H9 (cell line): ENCODE measurements around the gene SASH3. TPM values are rescaled to one million over a fixed set of nuclear protein-coding genes. Genes with fewer than 3 reads are reported as not detected.

Experiments
- DNase-seq: peaks from one replicate; pipeline ENCODE4 v3.0.0-alpha.2; 2017
- H2AFZ ChIP-seq: one replicate; pipeline ENCODE4 v1.6.1; 2013; ENCODE audit warnings: mild to moderate bottlenecking, low read length, control low read depth, moderate library complexity
- H2AK5ac ChIP-seq: 2 replicates; pipeline ENCODE4 v1.6.1; 2013; ENCODE audit warnings: low read length, control low read depth, mixed read lengths; ENCODE audit not compliant: insufficient read length
- H2BK120ac ChIP-seq: one replicate; pipeline ENCODE4 v1.6.1; 2013; ENCODE audit warnings: low read depth, mild to moderate bottlenecking, low read length, control low read depth, inconsistent platforms; ENCODE audit not compliant: poor library complexity, severe bottlenecking
- H2BK12ac ChIP-seq: 2 replicates; pipeline ENCODE4 v1.6.1; 2013; ENCODE audit warnings: low read length, control low read depth, mixed read lengths, low read depth; ENCODE audit not compliant: insufficient read length
- H2BK15ac ChIP-seq: 2 replicates; pipeline ENCODE4 v1.6.1; 2013; ENCODE audit warnings: low read depth, low read length, control low read depth
- H2BK20ac ChIP-seq: one replicate; pipeline ENCODE4 v1.6.1; 2013; ENCODE audit warnings: low read depth, mild to moderate bottlenecking, low read length, control low read depth, inconsistent platforms; ENCODE audit not compliant: poor library complexity, severe bottlenecking
- H2BK5ac ChIP-seq: 2 replicates; pipeline ENCODE4 v1.6.1; 2013; ENCODE audit warnings: low read length, control low read depth, mixed read lengths; ENCODE audit not compliant: insufficient read length
- H3K14ac ChIP-seq: 2 replicates; pipeline ENCODE4 v1.6.1; 2013; ENCODE audit warnings: low read length, control low read depth; ENCODE audit not compliant: insufficient read depth
- H3K18ac ChIP-seq: 2 replicates; pipeline ENCODE4 v1.6.1; 2013; ENCODE audit warnings: low read depth, mild to moderate bottlenecking, mixed read lengths, low read length, control low read depth; ENCODE audit not compliant: insufficient read length
- H3K23ac ChIP-seq: 2 replicates; pipeline ENCODE4 v1.6.1; 2013; ENCODE audit warnings: low read length, control low read depth, mixed read lengths, low read depth; ENCODE audit not compliant: insufficient read length
- H3K23me2 ChIP-seq: 2 replicates; pipeline ENCODE4 v1.6.1; 2013; ENCODE audit warnings: low read depth, mild to moderate bottlenecking, mixed read lengths, low read length, control low read depth; ENCODE audit not compliant: insufficient read length, poor library complexity, severe bottlenecking
- H3K27ac ChIP-seq: 2 replicates; pipeline ENCODE4 v1.5.1; 2013; ENCODE audit warnings: low read length, control low read depth, mixed read lengths, low read depth; ENCODE audit not compliant: insufficient read length
- H3K27me3 ChIP-seq: 2 replicates; pipeline ENCODE4 v1.6.1; 2013; ENCODE audit warnings: low read length, control low read depth, inconsistent platforms; ENCODE audit not compliant: insufficient read depth
- H3K4ac ChIP-seq: 2 replicates; pipeline ENCODE4 v1.6.1; 2013; ENCODE audit warnings: low read depth, mild to moderate bottlenecking, control low read depth, inconsistent platforms, low read length, moderate library complexity
- H3K4me1 ChIP-seq: 2 replicates; pipeline ENCODE4 v1.6.1; 2013; ENCODE audit warnings: low read length, control low read depth, inconsistent platforms; ENCODE audit not compliant: insufficient read depth
- H3K4me2 ChIP-seq: 2 replicates; pipeline ENCODE4 v1.6.1; 2013; ENCODE audit warnings: low read length, control low read depth, mixed read lengths; ENCODE audit not compliant: insufficient read length, insufficient read depth
- H3K56ac ChIP-seq: 2 replicates; pipeline ENCODE4 v1.6.1; 2013; ENCODE audit warnings: low read depth, mild to moderate bottlenecking, mixed read lengths, low read length, control low read depth; ENCODE audit not compliant: insufficient read length
- H3K79me1 ChIP-seq: 2 replicates; pipeline ENCODE4 v1.6.1; 2013; ENCODE audit warnings: low read depth, mild to moderate bottlenecking, moderate library complexity, low read length, control low read depth, inconsistent platforms; ENCODE audit not compliant: insufficient read depth, poor library complexity, severe bottlenecking
- H3K79me2 ChIP-seq: 2 replicates; pipeline ENCODE4 v1.6.1; 2013; ENCODE audit warnings: low read length, control low read depth, inconsistent platforms; ENCODE audit not compliant: insufficient read depth
- H3K9ac ChIP-seq: 2 replicates; pipeline ENCODE4 v1.6.1; 2013; ENCODE audit warnings: low read length, control low read depth, mixed read lengths; ENCODE audit not compliant: insufficient read length; ENCODE audit errors: extremely low read depth
- H3K9me3 ChIP-seq: one replicate; pipeline ENCODE4 v1.6.1; 2013; ENCODE audit warnings: low read depth, low read length, inconsistent platforms; ENCODE audit not compliant: control insufficient read depth
- H3T11ph ChIP-seq: one replicate; pipeline ENCODE4 v1.6.1; 2013; ENCODE audit warnings: mild to moderate bottlenecking, low read length, control low read depth, inconsistent platforms
- H4K20me1 ChIP-seq: one replicate; pipeline ENCODE4 v1.6.1; 2013; ENCODE audit not compliant: control insufficient read depth, insufficient read length, insufficient read depth
- H4K5ac ChIP-seq: 2 replicates; pipeline ENCODE4 v1.6.1; 2013; ENCODE audit warnings: low read depth, mild to moderate bottlenecking, mixed read lengths, low read length, control low read depth; ENCODE audit not compliant: insufficient read length
- H4K8ac ChIP-seq: replicated peaks from 2 replicates; pipeline ENCODE4 v1.6.1; 2013; ENCODE audit warnings: low read length, control low read depth, mixed read lengths, low read depth; ENCODE audit not compliant: insufficient read length
- H4K91ac ChIP-seq: 2 replicates; pipeline ENCODE4 v1.6.1; 2013; ENCODE audit warnings: low read depth, mild to moderate bottlenecking, moderate library complexity, mixed read lengths, low read length, control low read depth; ENCODE audit not compliant: insufficient read length
- H3K27ac Mint-ChIP-seq, 3 experiments: 2 replicates in 2 of 3; 3 replicates in 1 of 3; pipeline ENCODE4 v1.8.0; 2020 to 2021; ENCODE audit warnings: mixed read lengths in 3 of 3, mild to moderate bottlenecking in 1 of 3, moderate library complexity in 1 of 3
- H3K27me3 Mint-ChIP-seq: 2 replicates; pipeline ENCODE4 v1.8.0; 2021; ENCODE audit warnings: low read depth, mild to moderate bottlenecking, moderate library complexity, mixed read lengths
- H3K36me3 Mint-ChIP-seq, 3 experiments: 2 replicates in 2 of 3; 3 replicates in 1 of 3; pipeline ENCODE4 v1.8.0; 2020 to 2021; ENCODE audit warnings: low read depth in 3 of 3, mixed read lengths in 3 of 3; ENCODE audit not compliant: insufficient read depth in 1 of 3
- H3K4me1 Mint-ChIP-seq, 2 experiments: 2 replicates each; pipeline ENCODE4 v1.8.0; 2020; ENCODE audit warnings: mixed read lengths in 2 of 2
- H3K4me3 Mint-ChIP-seq, 2 experiments: 2 replicates in 1 of 2; 3 replicates in 1 of 2; pipeline ENCODE4 v1.8.0; 2020 to 2021; ENCODE audit warnings: mild to moderate bottlenecking in 2 of 2, mixed read lengths in 2 of 2, moderate library complexity in 1 of 2
- H3K9me3 Mint-ChIP-seq, 2 experiments: 2 replicates in 1 of 2; 3 replicates in 1 of 2; pipeline ENCODE4 v1.8.0; 2020; ENCODE audit warnings: mild to moderate bottlenecking in 2 of 2, mixed read lengths in 2 of 2, moderate library complexity in 1 of 2
- WGBS: extraction: QIAGEN DNeasy Blood & Tissue Kit; methylation state at CpG from one replicate; pipeline ENCODE4 v1.1.7; 2013; ENCODE audit warnings: missing lambda C conversion rate, low lambda C conversion rate, mixed read lengths; ENCODE audit not compliant: insufficient read length; ENCODE audit errors: extremely low coverage; 5-methylcytosine and 5-hydroxymethylcytosine counted together
- total RNA-seq: library from RNA; stranded (reverse); gene quantifications from 2 replicates; pipeline ENCODE4 v1.2.1, GENCODE V29; 2021
- TF ChIP-seq, protein P1 (sequence below): fragments of 200-600 bp; sonication (generic); conservative IDR thresholded peaks from 3 replicates; pipeline ENCODE4 v1.8.0; 2021; ENCODE audit warnings: antibody characterized with exemption, mild to moderate bottlenecking

SASH3 gene
- total RNA-seq, 1 experiment from 2014 or later = not detected

DNA sequence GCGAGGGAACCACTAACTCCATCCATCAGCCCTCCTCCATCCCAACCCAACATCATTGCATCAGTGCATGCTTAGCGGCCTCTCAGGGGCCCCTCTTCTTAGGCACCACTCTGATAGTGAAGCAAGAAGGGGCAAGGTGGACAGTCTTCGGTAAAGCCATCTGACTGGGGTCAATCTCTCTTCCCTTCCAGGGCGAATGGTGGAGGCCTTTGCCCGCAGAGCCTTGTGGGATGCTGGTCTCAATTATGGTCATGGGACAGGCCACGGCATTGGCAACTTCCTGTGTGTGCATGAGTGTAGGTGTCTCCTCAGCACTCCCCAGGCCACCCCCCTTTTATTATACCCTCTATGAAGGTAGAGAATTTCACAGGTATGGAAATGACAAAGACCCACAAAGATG, 18.8 kb upstream of the SASH3 start:
- TF ChIP-seq, protein P1, sequence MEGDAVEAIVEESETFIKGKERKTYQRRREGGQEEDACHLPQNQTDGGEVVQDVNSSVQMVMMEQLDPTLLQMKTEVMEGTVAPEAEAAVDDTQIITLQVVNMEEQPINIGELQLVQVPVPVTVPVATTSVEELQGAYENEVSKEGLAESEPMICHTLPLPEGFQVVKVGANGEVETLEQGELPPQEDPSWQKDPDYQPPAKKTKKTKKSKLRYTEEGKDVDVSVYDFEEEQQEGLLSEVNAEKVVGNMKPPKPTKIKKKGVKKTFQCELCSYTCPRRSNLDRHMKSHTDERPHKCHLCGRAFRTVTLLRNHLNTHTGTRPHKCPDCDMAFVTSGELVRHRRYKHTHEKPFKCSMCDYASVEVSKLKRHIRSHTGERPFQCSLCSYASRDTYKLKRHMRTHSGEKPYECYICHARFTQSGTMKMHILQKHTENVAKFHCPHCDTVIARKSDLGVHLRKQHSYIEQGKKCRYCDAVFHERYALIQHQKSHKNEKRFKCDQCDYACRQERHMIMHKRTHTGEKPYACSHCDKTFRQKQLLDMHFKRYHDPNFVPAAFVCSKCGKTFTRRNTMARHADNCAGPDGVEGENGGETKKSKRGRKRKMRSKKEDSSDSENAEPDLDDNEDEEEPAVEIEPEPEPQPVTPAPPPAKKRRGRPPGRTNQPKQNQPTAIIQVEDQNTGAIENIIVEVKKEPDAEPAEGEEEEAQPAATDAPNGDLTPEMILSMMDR = no peak

More for the DNA sequence above, 18.8 kb upstream of the SASH3 start:
- Histone ChIP-seq H3K23me2 (no peaks in the 10 kb centered on the region), H3K14ac (no peak overlapping the region), H3K18ac (no peak overlapping the region), H2BK20ac (no peak overlapping the region), H4K8ac (no peak overlapping the region), H3K23ac (no peak overlapping the region), H2BK120ac (no peak overlapping the region), H3K9me3 (no peaks in the 10 kb centered on the region), H2BK12ac (no peak overlapping the region), H3K27me3 (no peaks in the 10 kb centered on the region), H3K4me2 (no peak overlapping the region), H2AFZ (no peak overlapping the region), H3K27ac (no peak overlapping the region), H2BK15ac (no peak overlapping the region), H2BK5ac (no peak overlapping the region), H4K20me1 (no peaks in the 10 kb centered on the region), H3K9ac (no peak overlapping the region), H2AK5ac (no peak overlapping the region), H3T11ph (no peak overlapping the region), H4K5ac (no peak overlapping the region), H4K91ac (no peak overlapping the region), H3K4ac (no peak overlapping the region), H3K79me1 (no peaks in the 10 kb centered on the region), H3K4me1 (no peaks in the 10 kb centered on the region), H3K56ac (no peak overlapping the region), H3K79me2 (no peaks in the 10 kb centered on the region)
- peaks cover 0 to 57% of the 10 kb centered on the region in 2 experiments; a peak in 2 of 5 replicates for H3K9me3 Mint-ChIP-seq
- 0 out of 7 replicates have a peak overlapping the region, but pooled peaks of 1 of the 3 experiments have one; percentile 22 for H3K27ac Mint-ChIP-seq
- 0 out of 2 replicates have a peak, but pooled peaks cover 3% of the 10 kb centered on the region for H3K27me3 Mint-ChIP-seq
- H3K4me3 Mint-ChIP-seq = no peak overlapping the region
- H3K36me3 Mint-ChIP-seq = no peaks in the 10 kb centered on the region
- WGBS = no CpG with 5 or more reads among the region's 6 CpGs
- peaks cover 0 to 5% of the 10 kb centered on the region in 2 experiments; a peak in 1 of 4 replicates for H3K4me1 Mint-ChIP-seq
- no peak for DNase-seq
